ENCODE data around the gene MARS1.
A peak's percentile ranks its signal among the peaks of the same experiment; 100 is the strongest.

DNA sequence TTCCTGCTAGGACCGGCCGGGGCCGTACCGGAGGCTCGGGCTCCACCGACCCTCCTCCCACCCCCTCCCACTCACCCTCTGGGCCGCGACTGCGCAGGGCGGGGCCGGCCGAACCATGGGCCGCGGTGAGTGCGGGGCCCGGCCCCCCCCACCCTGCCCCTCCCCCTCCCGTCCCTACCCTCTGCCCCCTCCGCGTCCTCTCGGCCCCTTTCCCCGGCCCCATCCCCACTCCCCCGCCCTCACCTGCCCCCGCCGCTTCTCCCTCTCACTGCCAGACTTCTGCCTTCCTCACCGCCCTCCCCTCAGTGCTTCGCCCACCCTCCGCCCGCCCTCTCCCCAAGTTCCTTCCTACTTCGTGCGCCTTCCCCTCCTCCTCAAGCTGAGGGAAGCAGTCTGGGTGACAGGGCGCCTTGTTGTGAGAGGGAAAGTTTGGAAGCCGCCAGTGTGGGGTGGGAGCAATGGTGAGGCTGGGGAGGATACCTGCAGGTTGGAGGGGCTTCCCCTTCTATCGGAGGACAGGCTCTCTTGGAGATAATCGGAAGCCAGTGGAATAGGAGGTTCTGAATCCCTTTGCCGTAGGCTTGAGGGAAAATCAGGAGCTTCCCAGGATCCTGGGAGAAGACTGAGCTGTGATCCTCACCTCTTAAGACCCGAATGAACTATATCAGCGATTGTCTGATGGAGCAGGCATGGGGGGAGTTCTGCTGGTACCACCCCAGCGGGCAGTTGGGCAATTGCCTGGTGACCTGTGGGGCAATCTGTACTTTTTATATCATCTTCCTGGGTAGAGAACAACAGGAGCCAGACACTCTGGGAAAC is 35.2 kb downstream of the MARS1 start:
- peak; percentile 25 for TF ChIP-seq POLR2A (IDR thresholded peaks at IDR 0.05; ENCODE audit: low read length)
- no peak for TF ChIP-seq GATA1 (IDR thresholded peaks at IDR 0.05; ENCODE audit: low read depth, low read length)

Measured in erythroblast (primary cell).